Chondrocyte (in vitro differentiated cells): ENCODE data around the gene CNTNAP5. TPM values are rescaled to one million over a fixed set of nuclear protein-coding genes. Genes with fewer than 3 reads are reported as not detected.

Source experiments
- DNase-seq: peaks from one replicate; pipeline ENCODE4 v3.0.0; 2021; ENCODE audit warnings: mixed read lengths, low spot score
- H3K27ac Mint-ChIP-seq: one replicate; pipeline ENCODE4 v1.8.0; 2021; ENCODE audit warnings: mild to moderate bottlenecking, moderate library complexity, mixed read lengths; ENCODE audit not compliant: unreplicated experiment
- H3K27me3 Mint-ChIP-seq: 2 replicates; pipeline ENCODE4 v1.8.0; 2021; ENCODE audit warnings: low read depth, mixed read lengths
- H3K36me3 Mint-ChIP-seq: 2 replicates; pipeline ENCODE4 v1.8.0; 2021; ENCODE audit warnings: low read depth, mixed read lengths
- H3K4me1 Mint-ChIP-seq: 2 replicates; pipeline ENCODE4 v1.8.0; 2021; ENCODE audit warnings: low read depth, mild to moderate bottlenecking, mixed read lengths
- H3K4me3 Mint-ChIP-seq: one replicate; pipeline ENCODE4 v1.8.0; 2021; ENCODE audit warnings: mild to moderate bottlenecking, moderate library complexity, mixed read lengths; ENCODE audit not compliant: unreplicated experiment
- H3K9me3 Mint-ChIP-seq: 2 replicates; pipeline ENCODE4 v1.8.0; 2021; ENCODE audit warnings: low read depth, mixed read lengths
- total RNA-seq: library from RNA; stranded (reverse); gene quantifications from 3 replicates; pipeline ENCODE4 v1.2.1, GENCODE V29; 2021
- TF ChIP-seq, protein P1 (sequence below): fragments of 200-600 bp; sonication (generic); IDR thresholded peaks from 2 replicates; pipeline ENCODE4 v1.5.0; 2021; ENCODE audit warnings: antibody characterized with exemption, mild to moderate bottlenecking, moderate library complexity

The CNTNAP5 gene
- total RNA-seq, 1 donor from 2014 or later: not detected

DNA sequence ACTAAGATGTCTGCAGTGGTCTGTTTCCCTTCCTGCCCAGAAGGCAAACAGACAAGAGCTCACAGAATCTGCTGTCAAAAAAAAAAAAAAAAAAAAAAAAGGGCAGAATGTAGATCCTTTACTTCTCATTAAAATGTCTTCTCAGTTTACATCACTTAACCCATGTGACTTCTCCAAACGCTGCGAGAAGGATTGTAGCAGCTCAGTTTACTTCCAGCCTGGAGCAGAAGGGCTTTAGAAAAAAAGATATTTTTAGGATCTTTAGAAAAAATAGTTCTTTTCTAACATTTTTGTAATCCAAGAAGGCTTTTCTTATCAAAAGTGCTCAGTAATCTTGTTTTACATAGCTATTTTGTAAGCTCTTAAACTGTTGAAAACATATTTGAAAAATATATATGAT is 425.4 kb downstream of the CNTNAP5 start:
- Mint-ChIP-seq H3K27me3 (no peaks in the 10 kb centered on the region), H3K4me3 (no peak overlapping the region), H3K4me1 (no peaks in the 10 kb centered on the region), H3K27ac (no peak overlapping the region), H3K36me3 (no peaks in the 10 kb centered on the region), H3K9me3 (peaks cover 32% of the 10 kb centered on the region)
- TF ChIP-seq, protein P1, sequence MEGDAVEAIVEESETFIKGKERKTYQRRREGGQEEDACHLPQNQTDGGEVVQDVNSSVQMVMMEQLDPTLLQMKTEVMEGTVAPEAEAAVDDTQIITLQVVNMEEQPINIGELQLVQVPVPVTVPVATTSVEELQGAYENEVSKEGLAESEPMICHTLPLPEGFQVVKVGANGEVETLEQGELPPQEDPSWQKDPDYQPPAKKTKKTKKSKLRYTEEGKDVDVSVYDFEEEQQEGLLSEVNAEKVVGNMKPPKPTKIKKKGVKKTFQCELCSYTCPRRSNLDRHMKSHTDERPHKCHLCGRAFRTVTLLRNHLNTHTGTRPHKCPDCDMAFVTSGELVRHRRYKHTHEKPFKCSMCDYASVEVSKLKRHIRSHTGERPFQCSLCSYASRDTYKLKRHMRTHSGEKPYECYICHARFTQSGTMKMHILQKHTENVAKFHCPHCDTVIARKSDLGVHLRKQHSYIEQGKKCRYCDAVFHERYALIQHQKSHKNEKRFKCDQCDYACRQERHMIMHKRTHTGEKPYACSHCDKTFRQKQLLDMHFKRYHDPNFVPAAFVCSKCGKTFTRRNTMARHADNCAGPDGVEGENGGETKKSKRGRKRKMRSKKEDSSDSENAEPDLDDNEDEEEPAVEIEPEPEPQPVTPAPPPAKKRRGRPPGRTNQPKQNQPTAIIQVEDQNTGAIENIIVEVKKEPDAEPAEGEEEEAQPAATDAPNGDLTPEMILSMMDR: no peak
- no peak for DNase-seq

DNA sequence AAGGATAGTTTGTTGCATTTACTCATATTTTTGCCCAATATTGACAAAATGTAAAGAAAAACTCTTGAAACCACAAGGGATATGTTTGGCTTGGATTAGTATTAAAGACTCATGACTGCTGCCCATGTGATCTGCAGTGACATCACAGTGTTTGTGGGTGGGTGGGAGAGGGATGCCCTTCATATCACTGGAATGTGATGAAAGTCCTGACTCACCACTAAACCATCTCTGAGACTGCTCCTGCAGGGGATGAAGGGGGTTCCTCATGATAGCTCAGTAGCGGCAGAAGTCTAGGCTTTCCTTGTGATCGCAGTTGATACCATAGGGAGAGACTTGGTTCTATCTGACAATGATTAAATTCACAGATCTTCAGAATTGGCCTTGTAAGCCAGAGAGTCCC is 451.2 kb downstream of the CNTNAP5 start:
- Mint-ChIP-seq H3K9me3 (peaks cover 5% of the 10 kb centered on the region), H3K4me1 (no peaks in the 10 kb centered on the region)
- DNase-seq: no peak

DNA sequence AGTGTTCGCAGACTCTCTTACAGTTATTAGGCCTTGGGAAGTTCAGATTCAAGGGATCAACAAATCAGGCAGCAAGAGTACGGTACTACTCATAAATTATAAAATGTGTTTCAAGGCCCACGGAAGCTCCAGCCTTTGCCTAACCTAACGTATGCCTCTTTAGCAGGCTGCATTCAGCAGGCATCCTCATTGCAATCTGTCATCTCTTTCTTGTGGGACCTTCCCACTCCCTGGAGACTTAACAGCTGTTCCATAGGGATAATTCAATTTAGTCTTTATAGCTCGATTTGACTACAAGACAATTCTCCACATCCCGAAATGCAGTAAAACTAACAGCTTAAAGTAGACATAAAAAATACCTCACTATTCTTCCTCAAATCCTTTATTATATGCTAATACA is 453.7 kb downstream of the CNTNAP5 start:
- TF ChIP-seq, protein P1: no peak
- H3K4me3 Mint-ChIP-seq: no peak overlapping the region
- DNase-seq: no peak
- no peaks in the 10 kb centered on the region for H3K36me3 Mint-ChIP-seq
- H3K27ac Mint-ChIP-seq: no peak overlapping the region
- no peaks in the 10 kb centered on the region for H3K4me1 Mint-ChIP-seq
- H3K9me3 Mint-ChIP-seq: peaks cover 5% of the 10 kb centered on the region
- peaks cover under 1% of the 10 kb centered on the region for H3K27me3 Mint-ChIP-seq

More for the DNA sequence above, 451.2 kb downstream of the CNTNAP5 start:
- Mint-ChIP-seq H3K4me3 (no peak overlapping the region), H3K36me3 (no peaks in the 10 kb centered on the region), H3K27ac (no peak overlapping the region), H3K27me3 (no peaks in the 10 kb centered on the region)
- TF ChIP-seq, protein P1: no peak

DNA sequence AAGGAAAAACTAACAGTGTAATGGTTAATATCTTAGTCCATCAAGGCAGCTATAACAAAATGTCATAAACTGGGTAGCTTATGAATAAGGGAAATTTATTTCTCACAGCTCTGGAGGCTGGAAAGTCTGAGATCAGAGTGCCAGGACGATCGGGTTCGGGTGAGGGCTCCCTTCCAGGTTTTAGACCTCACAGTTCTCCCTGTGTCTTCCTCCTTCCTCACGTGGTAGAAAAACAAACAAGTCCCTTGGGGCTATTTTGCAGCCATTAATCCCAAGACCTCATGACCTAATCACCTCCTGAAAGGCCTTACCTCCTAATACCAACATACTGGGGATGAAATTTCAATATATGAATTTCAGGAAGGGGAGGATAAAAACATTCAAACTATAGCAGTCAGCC is 455.9 kb downstream of the CNTNAP5 start:
- DNase-seq: no peak
- Mint-ChIP-seq H3K27ac (no peak overlapping the region), H3K4me3 (no peak overlapping the region), H3K9me3 (peaks cover 5% of the 10 kb centered on the region), H3K27me3 (peaks cover 2% of the 10 kb centered on the region), H3K4me1 (no peaks in the 10 kb centered on the region), H3K36me3 (no peaks in the 10 kb centered on the region)
- TF ChIP-seq, protein P1: no peak

DNA sequence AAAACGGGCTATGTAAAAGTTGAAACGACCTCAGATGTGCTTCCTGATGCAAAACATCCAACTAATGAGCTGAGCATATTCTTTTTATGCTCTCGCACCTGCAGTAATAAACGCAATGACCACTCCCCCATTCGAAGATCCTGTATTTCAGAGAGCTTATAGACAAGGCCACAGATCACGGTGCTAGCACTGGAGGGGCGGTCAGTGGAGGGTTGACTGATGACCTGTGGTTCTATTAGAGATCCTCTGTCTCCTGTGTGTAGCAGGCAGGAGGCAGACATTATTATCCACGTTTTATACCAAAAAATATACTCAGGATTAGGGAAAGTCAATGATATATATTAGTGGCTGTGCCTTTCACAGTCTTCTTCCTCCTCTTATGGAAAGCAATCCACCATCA is 457.0 kb downstream of the CNTNAP5 start:
- peaks cover 2% of the 10 kb centered on the region for H3K27me3 Mint-ChIP-seq
- H3K4me1 Mint-ChIP-seq: no peaks in the 10 kb centered on the region
- DNase-seq: no peak

More for the DNA sequence above, 457.0 kb downstream of the CNTNAP5 start:
- Mint-ChIP-seq H3K9me3 (peaks cover 2% of the 10 kb centered on the region), H3K27ac (no peak overlapping the region), H3K36me3 (no peaks in the 10 kb centered on the region), H3K4me3 (no peak overlapping the region)
- TF ChIP-seq, protein P1: no peak
